ENCODE data around the gene PAK1.
A peak's percentile ranks its signal among the peaks of the same experiment; 100 is the strongest.

- TF ChIP-seq POLR2A (IDR thresholded peaks at IDR 0.05; ENCODE audit: low read depth, low read length) (peak; percentile 65), TAF1 (IDR thresholded peaks at IDR 0.05; ENCODE audit: borderline replicate concordance, low read depth, low read length) (no peak)
Observed at GRCh38 chr11:77472991-77473800, 698 bp downstream of the PAK1 start.

Data from GM12892 (cell line).